ENCODE results near the gene SCFD2. TPM values are rescaled to one million over a fixed set of nuclear protein-coding genes. Genes with fewer than 3 reads are reported as not detected.

SCFD2 gene
- polyA plus RNA-seq, 1 of the 3 experiments (the other 2 are of a cell fraction), result 14.1 TPM

GRCh38 chr4:52917817-52918216, 448.0 kb downstream of the SCFD2 start:
- no peak for TF ChIP-seq EZH2phosphoT487 (IDR thresholded peaks at IDR 0.05; ENCODE audit: borderline replicate concordance, low read depth)
- TF ChIP-seq SMC3 (IDR thresholded peaks at IDR 0.05; ENCODE audit: low read depth, low read length), result no peak
- TF ChIP-seq CHD2 (IDR thresholded peaks at IDR 0.05; ENCODE audit: low read length, partially characterized antibody), result no peak
- no peak for TF ChIP-seq RFX5 (IDR thresholded peaks at IDR 0.05; ENCODE audit: low read length)
- no peak for TF ChIP-seq USF1 (IDR thresholded peaks at IDR 0.05; ENCODE audit: borderline replicate concordance, low read depth)
- no peak for TF ChIP-seq TEAD4 (IDR thresholded peaks at IDR 0.05; ENCODE audit: borderline replicate concordance, insufficient read depth)
- TF ChIP-seq MAX (IDR thresholded peaks at IDR 0.05; ENCODE audit: low read depth), result no peak
- no peak for TF ChIP-seq RXRA (IDR thresholded peaks at IDR 0.05; ENCODE audit: borderline replicate concordance, low read depth)
- TF ChIP-seq TAF1 (IDR thresholded peaks at IDR 0.05; ENCODE audit: borderline replicate concordance, low read depth, low read length), result no peak
- TF ChIP-seq GABPA (IDR thresholded peaks at IDR 0.05; ENCODE audit: low read depth), result no peak
- no peak for DNase-seq
- 94% methylated on average over 4 of the region's 5 CpGs for WGBS (ENCODE audit: low lambda C conversion rate)
- Histone ChIP-seq H4K20me1 (ENCODE audit: insufficient read depth) (no peaks in the 10 kb centered on the region), H3K36me3 (replicated peaks in 1 of 2; ENCODE audit: control insufficient read depth in 1 of 2, insufficient read depth in 2 of 2, low read length in 1 of 2) (no peaks in the 10 kb centered on the region), H3K9ac (no peak overlapping the region), H3K4me2 (no peak overlapping the region), H3K9me3 (no peaks in the 10 kb centered on the region), H3K79me2 (ENCODE audit: insufficient read depth) (no peaks in the 10 kb centered on the region; the same call in 1 of the 2 replicates), H3K27me3 (ENCODE audit: insufficient read depth) (no peaks in the 10 kb centered on the region), H3K4me3 (ENCODE audit: low read depth in 2 of 2, low read length in 1 of 2) (no peak overlapping the region), H3K9me2 (no peaks in the 10 kb centered on the region), H3F3A (replicated peaks; ENCODE audit: insufficient read depth) (no peaks in the 10 kb centered on the region), H3K27ac (ENCODE audit: low read depth in 2 of 2, low read length in 1 of 2) (no peak overlapping the region), H3K4me1 (ENCODE audit: control insufficient read depth in 1 of 2, insufficient read depth in 2 of 2, low read depth in 1 of 2, low read length in 1 of 2) (peaks cover 0 to 12% of the 10 kb centered on the region in 2 experiments; a peak in 1 of 4 replicates), H2AFZ (ENCODE audit: low read depth) (no peak overlapping the region)
- POLR2A ChIA-PET, result no interaction called here
- CTCF ChIA-PET, result no interaction called here

- Histone ChIP-seq H3K9ac (no peak overlapping the region), H3K27me3 (ENCODE audit: insufficient read depth) (no peaks in the 10 kb centered on the region), H3K4me2 (no peak overlapping the region), H2AFZ (ENCODE audit: low read depth) (no peak overlapping the region), H3K9me3 (no peaks in the 10 kb centered on the region), H3K27ac (ENCODE audit: low read depth in 2 of 2, low read length in 1 of 2) (no peak overlapping the region; a peak in 1 of 4 replicates), H3K9me2 (no peaks in the 10 kb centered on the region), H3K79me2 (ENCODE audit: insufficient read depth) (no peaks in the 10 kb centered on the region; the same call in 1 of the 2 replicates), H3K4me1 (ENCODE audit: control insufficient read depth in 1 of 2, insufficient read depth in 2 of 2, low read depth in 1 of 2, low read length in 1 of 2) (peaks cover 0 to 12% of the 10 kb centered on the region in 2 experiments; a peak in 1 of 4 replicates), H3F3A (replicated peaks; ENCODE audit: insufficient read depth) (peaks cover 7% of the 10 kb centered on the region), H3K4me3 (ENCODE audit: low read depth in 2 of 2, low read length in 1 of 2) (no peak overlapping the region), H4K20me1 (ENCODE audit: insufficient read depth) (no peaks in the 10 kb centered on the region), H3K36me3 (replicated peaks in 1 of 2; ENCODE audit: control insufficient read depth in 1 of 2, insufficient read depth in 2 of 2, low read length in 1 of 2) (no peaks in the 10 kb centered on the region)
- ChIA-PET CTCF (interaction anchor here (0.6 kb wide), 1 partner anchor 1686 kb away, joined by 3 read pairs; no protein-coding TSS in a partner anchor), POLR2A (interaction anchor here (1.2 kb wide), 1 partner anchor 13 kb away, joined by 3 read pairs; no protein-coding TSS in a partner anchor)
- WGBS (ENCODE audit: low lambda C conversion rate), result 97% methylated on average over 6 of the region's 6 CpGs
- TF ChIP-seq SIN3A (IDR thresholded peaks at IDR 0.05; ENCODE audit: borderline replicate concordance, low read depth, low read length) (no peak), RXRA (IDR thresholded peaks at IDR 0.05; ENCODE audit: borderline replicate concordance, low read depth) (no peak)
- DNase-seq, result no peak
Measured at GRCh38 chr4:52915730-52916300, 450.0 kb downstream of the SCFD2 start.
